Measurements from ENCODE around the gene SOX10.

DNA sequence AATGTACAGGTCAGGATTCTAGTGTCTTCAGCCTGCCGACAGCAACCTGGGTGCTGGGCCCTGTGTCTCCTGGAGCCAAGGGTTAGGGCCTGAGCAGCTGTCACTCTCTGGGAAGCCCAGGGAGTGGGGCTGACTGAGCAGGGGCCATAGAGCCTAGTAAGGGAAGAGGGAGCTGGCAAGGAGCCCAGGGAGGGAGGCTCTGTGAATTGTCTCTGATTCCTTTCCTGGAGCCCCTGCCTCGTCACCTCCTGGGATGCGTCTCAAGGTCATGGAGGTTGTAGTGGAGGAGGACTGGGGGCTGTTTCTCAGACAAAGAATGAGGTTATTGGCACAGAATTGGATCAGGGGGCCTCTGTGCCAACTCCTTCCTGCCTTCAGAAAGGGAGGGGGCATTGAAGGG lies 11.8 kb downstream of the SOX10 start:
- TF ChIP-seq, protein P1, sequence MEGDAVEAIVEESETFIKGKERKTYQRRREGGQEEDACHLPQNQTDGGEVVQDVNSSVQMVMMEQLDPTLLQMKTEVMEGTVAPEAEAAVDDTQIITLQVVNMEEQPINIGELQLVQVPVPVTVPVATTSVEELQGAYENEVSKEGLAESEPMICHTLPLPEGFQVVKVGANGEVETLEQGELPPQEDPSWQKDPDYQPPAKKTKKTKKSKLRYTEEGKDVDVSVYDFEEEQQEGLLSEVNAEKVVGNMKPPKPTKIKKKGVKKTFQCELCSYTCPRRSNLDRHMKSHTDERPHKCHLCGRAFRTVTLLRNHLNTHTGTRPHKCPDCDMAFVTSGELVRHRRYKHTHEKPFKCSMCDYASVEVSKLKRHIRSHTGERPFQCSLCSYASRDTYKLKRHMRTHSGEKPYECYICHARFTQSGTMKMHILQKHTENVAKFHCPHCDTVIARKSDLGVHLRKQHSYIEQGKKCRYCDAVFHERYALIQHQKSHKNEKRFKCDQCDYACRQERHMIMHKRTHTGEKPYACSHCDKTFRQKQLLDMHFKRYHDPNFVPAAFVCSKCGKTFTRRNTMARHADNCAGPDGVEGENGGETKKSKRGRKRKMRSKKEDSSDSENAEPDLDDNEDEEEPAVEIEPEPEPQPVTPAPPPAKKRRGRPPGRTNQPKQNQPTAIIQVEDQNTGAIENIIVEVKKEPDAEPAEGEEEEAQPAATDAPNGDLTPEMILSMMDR (conservative IDR thresholded peaks at IDR 0.05; ENCODE audit: low read length): no peak
- TF ChIP-seq EZH2phosphoT487 (IDR thresholded peaks at IDR 0.05; ENCODE audit: borderline replicate concordance): no peak

All from Loucy (cell line).